ENCODE data around the gene EPS8L3. TPM values are rescaled to one million over a fixed set of nuclear protein-coding genes. Genes with fewer than 3 reads are reported as not detected.
A peak's percentile ranks its signal among the peaks of the same experiment; 100 is the strongest.

EPS8L3 gene
- total RNA-seq, 2 donors from 2014 or later = 0.19 TPM; not detected in 1

- H3K9me3 ChIP-seq = no peaks in the 10 kb centered on the region
- peak overlapping the region; percentile 76 to 88 for H3K27ac ChIP-seq
- peaks cover 0 to 7% of the 10 kb centered on the region in 2 donors for H3K4me1 ChIP-seq
- TF ChIP-seq, protein P1, sequence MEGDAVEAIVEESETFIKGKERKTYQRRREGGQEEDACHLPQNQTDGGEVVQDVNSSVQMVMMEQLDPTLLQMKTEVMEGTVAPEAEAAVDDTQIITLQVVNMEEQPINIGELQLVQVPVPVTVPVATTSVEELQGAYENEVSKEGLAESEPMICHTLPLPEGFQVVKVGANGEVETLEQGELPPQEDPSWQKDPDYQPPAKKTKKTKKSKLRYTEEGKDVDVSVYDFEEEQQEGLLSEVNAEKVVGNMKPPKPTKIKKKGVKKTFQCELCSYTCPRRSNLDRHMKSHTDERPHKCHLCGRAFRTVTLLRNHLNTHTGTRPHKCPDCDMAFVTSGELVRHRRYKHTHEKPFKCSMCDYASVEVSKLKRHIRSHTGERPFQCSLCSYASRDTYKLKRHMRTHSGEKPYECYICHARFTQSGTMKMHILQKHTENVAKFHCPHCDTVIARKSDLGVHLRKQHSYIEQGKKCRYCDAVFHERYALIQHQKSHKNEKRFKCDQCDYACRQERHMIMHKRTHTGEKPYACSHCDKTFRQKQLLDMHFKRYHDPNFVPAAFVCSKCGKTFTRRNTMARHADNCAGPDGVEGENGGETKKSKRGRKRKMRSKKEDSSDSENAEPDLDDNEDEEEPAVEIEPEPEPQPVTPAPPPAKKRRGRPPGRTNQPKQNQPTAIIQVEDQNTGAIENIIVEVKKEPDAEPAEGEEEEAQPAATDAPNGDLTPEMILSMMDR (IDR thresholded peaks at IDR 0.05) = no peak
- peak overlapping the region; percentile 67 to 88 for H3K4me3 ChIP-seq
- H3K27me3 ChIP-seq = no peaks in the 10 kb centered on the region
- H3K36me3 ChIP-seq = peaks cover 16% of the 10 kb centered on the region
- DNase-seq (ENCODE audit: low spot score) = peak; percentile 83
Measured at GRCh38 chr1:109739738-109740614, 23.7 kb downstream of the EPS8L3 start.

DNA sequence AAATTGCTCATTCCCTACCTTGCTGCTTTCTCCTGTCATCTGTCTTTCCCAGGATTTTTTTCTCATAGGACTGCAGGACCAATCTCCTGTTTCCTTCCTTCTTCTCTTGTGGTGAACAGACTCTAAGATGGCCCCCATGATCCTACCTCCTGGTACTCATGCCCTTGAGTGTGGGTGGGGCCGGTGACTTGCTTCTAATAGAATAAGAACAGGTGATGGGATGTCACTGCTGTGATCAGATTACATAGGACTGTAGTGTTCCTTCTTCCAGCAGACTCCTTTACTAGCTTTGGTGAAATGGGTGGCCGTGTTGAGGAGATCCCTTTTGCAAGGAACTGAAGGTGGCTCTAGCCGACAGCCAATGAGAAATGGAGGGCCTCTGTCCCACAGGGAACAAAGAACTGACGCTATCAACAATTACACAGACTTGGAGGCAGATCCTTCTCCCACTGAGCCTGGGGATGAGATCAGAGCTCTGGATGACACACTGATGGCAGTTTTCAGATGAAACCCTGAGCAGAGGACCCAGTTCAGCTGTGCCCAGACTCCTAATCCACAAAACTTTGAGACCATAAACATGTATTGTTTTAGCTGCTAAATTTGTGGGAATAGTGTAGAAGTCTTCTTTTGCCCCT lies 30.4 kb downstream of the EPS8L3 start:
- H3K9me3 ChIP-seq = no peaks in the 10 kb centered on the region
- peaks cover 16% of the 10 kb centered on the region for H3K36me3 ChIP-seq
- DNase-seq (ENCODE audit: low spot score) = no peak
- H3K27ac ChIP-seq = no peak overlapping the region
- no peaks in the 10 kb centered on the region for H3K27me3 ChIP-seq
- H3K4me1 ChIP-seq = no peaks in the 10 kb centered on the region
- H3K4me3 ChIP-seq = no peak overlapping the region
- TF ChIP-seq, protein P1 (IDR thresholded peaks at IDR 0.05) = no peak

GRCh38 chr1:109732390-109732881 lies 31.3 kb downstream of the EPS8L3 start:
- H3K9me3 ChIP-seq = no peaks in the 10 kb centered on the region
- H3K4me1 ChIP-seq = no peaks in the 10 kb centered on the region
- TF ChIP-seq, protein P1 (IDR thresholded peaks at IDR 0.05) = no peak
- no peaks in the 10 kb centered on the region for H3K27me3 ChIP-seq
- H3K36me3 ChIP-seq = peaks cover 8% of the 10 kb centered on the region
- no peak overlapping the region for H3K27ac ChIP-seq
- no peak overlapping the region for H3K4me3 ChIP-seq
- no peak for DNase-seq (ENCODE audit: low spot score)

GRCh38 chr1:109730666-109731065 lies 33.1 kb downstream of the EPS8L3 start:
- no peaks in the 10 kb centered on the region for H3K36me3 ChIP-seq
- TF ChIP-seq, protein P1 (IDR thresholded peaks at IDR 0.05) = no peak
- no peaks in the 10 kb centered on the region for H3K9me3 ChIP-seq
- H3K4me3 ChIP-seq = no peak overlapping the region
- H3K27me3 ChIP-seq = no peaks in the 10 kb centered on the region
- no peak for DNase-seq (ENCODE audit: low spot score)
- no peaks in the 10 kb centered on the region for H3K4me1 ChIP-seq
- H3K27ac ChIP-seq = no peak overlapping the region

- Histone ChIP-seq H3K36me3 (no peaks in the 10 kb centered on the region), H3K4me1 (no peaks in the 10 kb centered on the region), H3K4me3 (no peak overlapping the region), H3K27me3 (no peaks in the 10 kb centered on the region), H3K27ac (no peak overlapping the region), H3K9me3 (no peaks in the 10 kb centered on the region)
- DNase-seq (ENCODE audit: low spot score) = no peak
- TF ChIP-seq, protein P1 (IDR thresholded peaks at IDR 0.05) = no peak
Measured at GRCh38 chr1:109728870-109729269, 34.9 kb downstream of the EPS8L3 start.

All from right atrium auricular region (tissue), 2 donors.